ENCODE results near the gene GGT6.
"Not testable (repeated sequence)": the region's sequence is repeated elsewhere in the genome, so short reads cannot be mapped to it uniquely, and the experiment has no call there.

Gene GGT6

DNA sequence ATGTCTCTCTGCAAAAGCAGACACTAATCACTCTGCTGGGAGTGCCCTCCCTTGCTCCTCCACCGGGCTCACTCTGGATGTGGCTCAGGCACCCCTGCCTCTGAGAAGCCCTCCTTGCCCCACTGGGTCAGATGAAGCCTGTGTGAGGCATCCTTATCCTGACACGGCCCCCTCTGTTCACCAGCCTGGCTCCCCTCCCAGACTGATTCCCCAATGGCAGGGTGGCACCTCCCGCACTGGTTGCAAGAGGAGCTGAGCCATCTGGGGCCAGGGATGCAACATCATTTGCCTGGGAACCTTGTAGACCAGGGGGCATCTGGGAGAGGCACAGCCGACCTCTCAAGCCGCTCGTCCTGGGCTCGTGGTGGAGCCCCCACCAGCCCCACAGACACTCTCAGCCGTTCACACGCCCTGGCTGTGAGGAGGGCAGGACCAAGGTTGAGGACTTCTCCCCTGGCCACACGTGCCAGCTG lies 30.6 kb upstream of the GGT6 start:
- DNase-seq = no peak

DNA sequence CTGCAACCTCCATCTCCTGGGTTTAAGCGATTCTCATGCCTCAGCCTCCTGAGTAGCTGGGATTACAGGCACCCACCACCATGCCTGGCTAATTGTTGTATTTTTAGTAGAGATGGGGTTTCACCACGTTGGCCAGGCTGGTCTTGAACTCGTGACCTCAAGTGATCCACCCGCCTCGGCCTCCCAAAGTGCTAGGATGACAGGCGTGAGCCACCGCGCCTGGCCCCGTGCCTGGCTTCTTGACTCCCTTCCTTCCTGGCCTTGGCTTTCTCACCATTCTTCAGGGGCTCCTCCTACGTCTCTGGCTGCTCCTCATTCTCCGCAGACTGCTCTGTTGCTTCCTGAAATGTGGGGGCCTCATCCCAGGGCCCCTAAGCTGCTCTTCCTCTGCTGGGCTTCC lies 29.7 kb upstream of the GGT6 start:
- not testable (repeated sequence) for DNase-seq

DNA sequence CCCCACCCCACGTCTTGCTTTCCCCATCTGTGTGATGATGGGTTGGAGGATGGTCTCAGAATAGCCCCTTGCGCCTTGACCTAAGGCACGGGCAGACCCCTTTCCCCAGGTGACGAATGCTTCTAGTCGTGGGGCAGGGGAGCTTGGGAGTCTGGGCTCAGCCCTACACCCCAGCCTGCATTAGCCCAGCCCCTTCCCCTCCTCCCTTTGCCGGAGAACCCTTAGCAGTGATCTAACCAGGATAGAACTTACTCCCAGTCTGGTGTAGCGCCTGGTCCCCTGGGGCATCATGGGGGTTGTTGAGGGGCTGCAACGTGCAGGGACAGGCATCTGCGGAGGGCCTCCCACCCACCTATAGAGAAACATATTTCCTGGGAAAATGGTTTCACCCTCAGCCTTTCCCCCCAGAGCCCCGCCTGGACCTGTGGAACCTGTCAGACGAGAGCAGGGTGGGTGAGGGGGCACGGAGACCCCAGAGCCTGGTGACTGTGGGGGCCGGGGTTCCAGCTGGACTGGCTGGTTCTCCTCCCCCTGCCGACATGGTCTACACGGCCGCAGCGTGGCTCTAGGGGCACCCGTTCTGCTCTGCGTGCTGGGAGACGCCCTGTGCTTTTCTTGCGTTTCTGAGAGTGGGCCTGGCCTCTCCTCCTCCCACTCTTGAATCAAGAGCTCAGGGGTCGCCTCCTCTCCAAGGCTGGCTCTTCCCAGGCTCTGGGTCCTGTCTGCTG lies 28.7 kb upstream of the GGT6 start:
- no peak for DNase-seq

DNA sequence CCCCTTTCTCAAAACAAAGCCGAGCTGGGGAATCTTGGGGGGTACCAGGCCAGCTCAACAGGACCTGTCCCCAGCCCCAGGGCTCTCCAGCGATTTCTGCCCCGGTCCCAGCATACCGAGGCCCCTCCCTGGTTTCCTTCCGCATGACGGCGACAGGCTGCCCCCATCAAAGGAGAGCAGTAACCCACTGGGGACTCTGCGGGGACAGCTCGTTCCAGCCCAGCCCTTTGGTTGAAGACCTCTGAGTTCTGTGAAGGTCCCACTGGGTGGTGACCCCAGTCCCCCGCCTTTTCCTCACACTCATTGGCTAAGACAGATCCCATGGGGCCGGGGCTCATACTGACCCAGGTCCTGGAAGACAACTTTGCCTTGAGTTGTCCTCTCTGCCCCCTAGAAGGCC lies 28.0 kb upstream of the GGT6 start:
- no peak for DNase-seq

DNA sequence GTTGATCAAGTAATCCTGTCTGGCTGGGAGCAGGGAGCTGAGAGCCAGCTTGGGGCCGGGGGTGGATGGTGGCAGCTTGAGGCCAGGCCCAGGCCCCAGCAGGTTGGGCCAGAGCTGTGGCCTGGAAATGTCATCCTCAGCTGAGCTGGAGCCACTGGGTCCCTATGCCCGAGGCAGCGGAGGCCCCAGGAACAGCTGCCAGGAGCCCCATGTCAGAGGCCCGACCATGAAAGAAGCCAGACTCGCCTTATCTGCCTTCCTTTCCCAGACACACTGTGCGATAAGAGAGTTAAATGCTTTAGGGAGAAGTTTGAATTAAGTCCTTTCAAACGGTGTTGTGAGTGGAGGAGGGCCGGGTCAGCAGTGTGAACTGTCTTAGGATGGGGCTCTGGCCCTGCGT lies 27.4 kb upstream of the GGT6 start:
- DNase-seq = no peak

DNA sequence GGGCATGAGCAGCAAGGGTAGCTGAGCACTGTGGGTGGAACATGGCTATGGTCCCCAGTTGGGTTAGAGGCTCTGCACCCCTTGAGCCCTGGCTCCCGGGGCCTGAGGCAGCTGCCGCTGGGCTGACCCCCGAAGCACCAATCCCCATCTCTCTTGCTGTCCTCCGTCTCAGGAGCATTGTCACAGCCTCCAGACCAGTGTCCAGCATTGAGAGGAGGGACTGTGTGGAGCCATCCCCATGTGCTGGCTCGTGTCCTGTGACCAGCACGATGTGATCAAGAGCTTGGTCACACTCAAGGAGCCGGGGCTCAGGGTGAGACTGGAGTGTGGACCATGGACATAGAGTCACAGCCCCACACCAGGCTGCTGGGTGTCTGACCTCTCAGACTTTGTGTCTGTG lies 26.8 kb upstream of the GGT6 start:
- no peak for DNase-seq

DNA sequence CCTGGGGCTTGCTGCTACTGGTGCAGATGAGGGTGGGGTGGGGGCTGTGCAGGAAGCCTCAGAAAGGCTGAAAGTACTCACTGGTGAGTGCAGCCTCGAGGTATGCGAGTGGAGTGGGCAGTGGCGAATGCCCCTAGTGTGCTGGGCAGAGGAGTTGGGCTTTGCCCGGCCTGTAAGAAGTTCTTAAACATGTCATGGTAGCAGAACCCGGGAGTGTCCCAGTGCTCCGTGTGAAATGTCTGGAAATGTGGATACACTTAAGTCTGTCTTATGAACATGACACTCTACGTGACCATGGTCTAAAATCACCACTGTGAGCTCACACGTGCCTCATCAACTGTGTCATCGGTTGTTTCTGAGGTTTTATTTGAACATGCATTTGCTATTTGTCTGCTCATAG lies 25.7 kb upstream of the GGT6 start:
- DNase-seq = no peak

DNA sequence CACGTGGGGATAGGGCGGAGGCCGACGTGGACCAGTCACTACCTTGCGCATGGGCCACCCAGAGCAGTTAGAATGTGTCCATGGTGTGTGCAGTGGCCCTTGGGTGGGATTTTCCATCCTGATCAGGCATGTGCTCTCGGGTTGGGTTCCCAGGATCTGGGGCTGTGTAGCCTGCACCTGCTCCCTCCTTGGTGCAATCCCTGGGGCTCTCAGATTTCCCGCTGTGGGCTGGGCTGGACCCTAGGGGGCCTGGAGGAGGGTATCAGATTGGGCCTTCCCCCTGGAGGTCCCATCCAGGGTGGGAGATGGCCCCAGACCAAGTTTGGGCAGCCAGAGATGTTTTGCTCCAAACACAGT lies 25.2 kb upstream of the GGT6 start:
- DNase-seq = no peak

DNA sequence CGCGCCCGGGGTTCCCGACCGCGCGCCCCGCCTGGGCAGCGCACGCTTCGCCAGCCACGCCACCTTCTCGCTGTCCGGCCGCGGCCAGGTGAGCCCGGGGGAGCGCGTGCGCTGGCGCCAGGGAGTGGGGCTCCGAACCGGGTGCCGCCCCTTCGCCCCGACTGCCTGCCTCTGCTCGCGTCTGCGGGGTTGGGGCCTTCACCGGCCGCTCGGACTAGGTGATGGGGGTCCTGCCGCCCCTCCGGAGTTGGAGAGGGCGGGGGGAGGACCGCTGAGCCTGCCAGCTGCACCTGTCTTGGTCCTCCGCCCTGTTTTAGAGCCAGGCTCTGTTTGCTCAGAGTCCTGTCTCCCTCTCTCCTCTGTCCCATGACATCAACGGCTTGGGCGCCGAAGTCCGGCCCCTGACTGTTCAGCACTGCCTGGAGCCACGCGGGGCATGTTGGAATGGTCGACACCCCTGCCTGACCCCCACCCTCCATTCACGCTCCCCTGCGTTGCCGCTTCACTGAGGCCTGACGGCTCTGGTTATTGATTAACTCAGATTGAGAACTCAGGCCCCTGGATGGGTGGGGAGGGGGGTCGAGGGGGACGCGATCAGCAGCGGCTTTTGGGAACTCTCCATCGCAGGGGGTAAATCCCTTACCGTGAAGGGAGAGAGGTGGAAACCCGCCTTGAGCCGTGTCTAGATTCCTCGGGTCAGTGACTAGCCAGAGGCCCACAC lies 24.7 kb upstream of the GGT6 start:
- no peak for DNase-seq

DNA sequence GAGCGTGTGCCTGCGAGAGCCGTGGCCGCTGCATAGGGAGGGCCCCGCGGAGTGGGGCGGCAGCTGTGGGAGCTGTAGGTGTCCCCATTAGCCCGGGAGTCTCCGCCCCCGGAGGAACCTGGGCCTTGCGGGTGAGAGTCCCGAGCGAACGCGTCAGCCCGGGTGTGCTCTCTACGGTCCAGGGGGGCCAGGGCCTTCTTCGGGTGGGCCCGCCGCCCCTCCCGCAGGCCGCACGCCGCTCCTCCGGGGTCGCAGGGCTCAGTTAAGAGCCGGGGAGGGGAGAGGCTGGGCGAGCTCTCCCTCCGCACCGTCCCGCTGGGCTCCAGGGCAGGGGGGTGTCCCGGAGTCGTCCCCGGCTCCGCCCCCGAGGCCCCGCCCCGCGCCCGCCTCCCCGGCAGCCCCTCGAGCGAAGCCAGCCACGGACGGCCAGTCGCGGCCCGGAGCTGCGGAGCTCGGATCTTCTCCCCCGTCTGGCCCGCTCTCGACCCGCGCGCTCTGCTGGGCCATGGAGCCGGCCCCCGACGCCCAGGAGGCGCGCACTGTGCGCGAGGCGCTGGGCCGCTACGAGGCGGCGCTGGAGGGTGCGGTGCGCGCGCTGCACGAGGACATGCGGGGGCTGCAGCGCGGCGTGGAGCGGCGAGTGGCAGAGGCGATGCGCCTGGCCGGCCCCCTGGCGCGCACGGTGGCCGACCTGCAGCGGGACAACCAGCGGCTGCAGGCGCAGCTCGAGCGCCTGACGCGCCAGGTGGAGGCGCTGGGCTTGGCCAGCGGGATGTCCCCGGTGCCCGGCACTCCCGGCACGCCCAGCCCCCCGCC lies 23.9 kb upstream of the GGT6 start, which contains the start of gene SMTNL2:
TSS of gene SMTNL2 (plus strand) at position 429 of the 816 bp plus-strand sequence. CDS start at position 506, 77 bp downstream.
- no peak for DNase-seq

DNA sequence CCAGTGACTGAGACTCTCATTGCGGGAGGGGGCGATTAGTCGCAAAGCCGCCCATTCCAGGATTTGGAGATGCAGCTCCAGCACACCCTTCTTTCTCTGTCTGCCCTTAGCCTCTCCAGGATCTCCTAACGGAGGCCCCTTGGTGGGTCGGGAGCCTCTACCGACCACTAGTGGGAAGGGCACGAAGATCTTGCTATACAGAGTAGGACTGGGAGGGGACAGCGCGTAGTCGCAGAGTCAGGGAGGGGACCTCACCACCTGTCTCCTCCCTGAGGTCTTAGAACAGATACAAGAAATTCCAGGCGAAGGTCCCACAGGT lies 23.4 kb upstream of the GGT6 start:
- DNase-seq = no peak

DNA sequence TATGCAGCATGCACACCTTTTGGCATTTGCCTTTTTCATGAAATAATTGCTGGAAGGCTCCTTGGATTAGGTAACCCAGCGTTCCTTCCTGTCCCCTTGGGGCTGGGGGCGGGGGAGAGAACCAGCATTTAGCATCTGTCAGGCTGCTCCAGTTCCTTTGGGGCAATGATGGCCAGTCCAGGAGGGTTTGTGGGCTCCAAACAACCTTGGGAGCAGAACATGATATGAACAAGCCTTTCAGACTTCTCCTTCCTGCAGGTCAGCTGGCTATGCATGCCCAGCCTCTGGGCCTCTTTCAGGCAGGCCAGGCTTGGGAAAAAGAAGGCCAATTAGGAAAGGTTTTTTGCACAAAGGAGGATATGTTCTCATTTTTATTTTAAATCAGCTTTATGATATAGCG lies 22.8 kb upstream of the GGT6 start:
- no peak for DNase-seq

DNA sequence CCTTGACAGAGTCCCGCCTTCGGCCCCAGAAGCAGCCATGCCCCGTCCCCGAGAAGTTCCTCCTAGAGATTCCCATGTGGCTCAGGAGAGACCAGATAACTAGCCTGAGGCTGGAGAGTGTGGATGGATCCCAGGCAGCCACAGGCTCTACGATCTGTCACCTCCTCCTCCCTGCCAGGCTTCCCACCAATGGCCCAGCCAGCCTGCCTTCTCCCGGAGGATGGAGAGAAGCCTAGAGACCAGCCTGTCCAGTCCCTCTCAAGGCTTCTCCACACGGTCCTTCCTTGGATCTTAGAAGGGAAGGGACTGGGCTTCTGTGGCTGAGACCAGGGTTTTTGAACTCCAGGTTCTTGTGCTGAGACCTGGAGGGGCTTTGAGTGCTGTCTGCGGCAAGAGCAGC lies 22.3 kb upstream of the GGT6 start:
- no peak for DNase-seq

DNA sequence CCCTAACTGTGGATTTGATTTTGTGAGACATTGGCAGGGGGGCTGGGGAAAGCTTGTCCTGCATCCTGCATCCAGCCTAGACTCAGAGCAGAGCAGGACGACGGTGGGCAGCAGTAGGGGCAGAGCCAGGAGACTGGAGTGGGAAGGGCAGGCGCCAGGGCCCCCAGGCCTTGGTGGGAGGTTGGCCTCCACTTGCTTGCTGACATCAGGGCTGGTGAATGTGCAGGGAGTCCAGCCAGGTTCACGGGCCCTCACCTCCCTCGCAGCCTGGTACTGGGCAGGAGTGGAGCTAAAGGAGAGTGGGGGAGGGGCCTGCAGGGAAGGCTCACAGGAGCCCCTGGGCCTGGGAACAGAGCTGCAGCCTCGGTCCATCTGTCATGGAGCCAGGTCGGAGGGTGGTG lies 21.7 kb upstream of the GGT6 start:
- no peak for DNase-seq

DNA sequence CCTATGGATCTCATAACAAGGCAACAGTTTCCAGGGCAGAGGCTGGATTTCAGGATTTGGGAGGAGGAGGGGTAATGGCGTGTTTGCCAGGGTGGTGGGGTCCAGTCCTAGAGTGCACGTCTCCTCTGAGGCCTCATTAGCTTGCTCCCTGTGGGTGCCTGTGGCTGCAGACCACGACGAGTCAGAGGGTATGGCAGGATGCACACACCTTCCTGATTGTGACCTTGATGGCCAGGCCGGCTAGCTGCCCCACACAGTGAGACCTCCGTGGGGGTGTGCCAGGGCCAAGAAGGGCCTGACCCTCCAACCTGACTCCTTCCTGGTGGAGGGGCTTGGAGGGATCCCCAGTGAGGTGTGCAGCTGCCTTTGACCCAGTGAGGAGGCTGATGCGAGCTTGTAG lies 19.9 kb upstream of the GGT6 start:
- DNase-seq = no peak

DNA sequence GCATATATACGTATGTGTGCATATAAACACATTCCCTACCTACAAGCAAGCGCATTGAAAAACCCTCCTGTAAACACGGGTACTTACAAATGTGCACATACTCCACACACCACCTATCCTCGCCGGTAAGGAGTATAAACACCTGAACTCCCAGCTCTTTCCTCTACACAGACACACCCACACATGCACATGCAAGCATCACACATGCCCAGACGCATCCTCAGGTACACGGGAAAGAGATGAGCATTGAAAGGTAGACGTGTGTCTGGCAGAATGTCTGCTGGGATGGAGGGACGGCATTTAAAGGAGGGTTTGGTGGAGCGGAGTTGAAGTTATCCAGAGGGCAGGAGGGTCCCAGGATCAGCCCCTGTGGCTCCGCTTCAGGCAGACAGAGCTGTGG lies 19.3 kb upstream of the GGT6 start:
- no peak for DNase-seq

DNA sequence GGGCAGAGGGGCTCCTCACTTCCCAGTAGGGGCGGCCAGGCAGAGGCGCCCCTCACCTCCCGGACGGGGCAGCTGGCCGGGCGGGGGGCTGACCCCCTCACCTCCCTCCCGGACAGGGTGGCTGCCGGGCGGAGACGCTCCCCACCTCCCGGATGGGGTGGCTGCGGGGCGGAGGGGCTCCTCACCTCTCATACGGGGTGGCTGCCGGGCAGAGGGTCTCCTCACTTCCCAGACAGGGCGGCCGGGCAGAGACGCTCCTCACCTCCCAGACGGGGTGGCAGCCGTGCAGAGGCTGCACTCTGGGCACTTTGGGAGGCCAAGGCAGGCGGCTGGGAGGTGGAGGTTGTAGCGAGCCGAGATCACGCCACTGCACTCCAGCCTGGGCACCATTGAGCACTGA lies 18.0 kb upstream of the GGT6 start:
- DNase-seq = not testable (repeated sequence)

DNA sequence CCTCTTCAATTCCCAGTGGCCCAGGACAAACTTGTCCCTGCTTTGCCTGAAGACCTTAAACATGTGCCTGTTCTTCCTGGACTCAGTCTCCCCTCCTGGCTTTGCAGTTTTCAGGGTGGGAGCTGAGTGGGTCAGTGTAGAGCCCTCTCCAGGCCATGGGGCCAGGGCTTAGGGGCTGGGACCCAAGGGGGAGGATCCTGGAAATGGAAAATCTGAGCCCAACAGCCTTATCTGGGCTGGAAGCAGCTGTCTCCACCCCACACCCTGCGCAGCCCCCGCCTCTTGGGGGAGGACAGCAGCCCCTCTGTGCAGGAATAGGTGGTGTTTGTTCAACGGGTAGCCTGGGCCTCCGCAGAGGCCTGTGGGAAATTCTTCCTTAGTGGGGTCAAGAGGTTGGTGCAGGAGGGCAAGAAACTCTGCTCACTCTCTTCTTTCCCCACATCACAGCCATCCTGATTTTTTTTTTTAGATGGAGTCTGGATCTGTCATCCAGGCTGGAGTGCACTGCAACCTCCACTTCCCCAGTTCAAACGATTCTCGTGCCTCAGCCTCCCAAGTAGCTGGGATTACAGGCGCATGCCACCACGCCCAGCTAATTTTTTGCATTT lies 17.1 kb upstream of the GGT6 start:
- no peak for DNase-seq

DNA sequence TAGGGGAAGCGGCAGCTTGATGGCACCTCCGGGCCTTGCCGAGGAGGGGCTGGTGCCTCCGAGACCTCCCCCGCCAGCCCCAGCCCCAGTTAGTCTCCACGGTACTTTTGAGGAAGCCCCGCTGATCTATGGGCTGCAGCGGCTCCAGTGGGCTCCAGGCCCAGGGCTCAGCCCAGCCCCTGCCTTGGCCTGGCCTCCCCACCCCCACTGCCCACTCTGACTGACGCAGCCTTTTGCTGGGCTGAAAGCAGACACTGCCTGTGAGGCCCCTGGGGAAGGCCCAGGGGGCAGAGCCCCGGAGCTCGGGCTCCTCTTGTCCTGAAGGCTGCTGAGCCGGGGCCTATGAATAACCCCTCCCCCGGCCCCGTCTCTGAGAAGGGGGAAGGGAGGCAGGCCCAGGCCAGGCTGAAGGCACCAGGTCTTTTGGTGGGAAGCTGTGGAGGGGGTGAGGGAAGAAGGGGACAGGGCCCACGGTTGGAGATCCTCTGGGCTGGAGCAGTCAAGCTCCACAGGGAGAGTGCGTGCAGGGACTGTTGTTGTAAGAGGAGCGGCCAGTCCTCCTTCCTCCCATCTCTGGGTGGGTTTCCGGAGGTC lies 16.4 kb upstream of the GGT6 start:
- no peak for DNase-seq

DNA sequence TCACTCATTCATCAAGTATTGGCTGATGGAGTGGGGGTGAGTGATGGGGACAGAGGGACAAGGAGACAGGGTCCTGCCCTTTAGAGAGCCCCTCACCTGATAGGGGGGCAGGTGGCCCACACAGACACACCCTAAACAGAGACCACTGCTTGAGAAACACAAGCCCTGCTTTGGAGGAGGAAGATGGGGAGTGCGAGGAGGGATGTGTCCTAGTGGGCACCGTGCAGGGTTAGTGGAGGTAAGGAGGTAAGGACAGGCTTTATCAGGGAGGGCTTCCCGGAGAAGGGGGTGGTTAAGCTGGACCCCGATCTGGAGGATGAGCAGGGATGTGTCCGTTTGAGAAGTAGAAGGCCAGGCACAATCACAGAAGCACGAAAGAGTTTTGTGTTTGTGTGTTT lies 15.8 kb upstream of the GGT6 start:
- DNase-seq = no peak

DNA sequence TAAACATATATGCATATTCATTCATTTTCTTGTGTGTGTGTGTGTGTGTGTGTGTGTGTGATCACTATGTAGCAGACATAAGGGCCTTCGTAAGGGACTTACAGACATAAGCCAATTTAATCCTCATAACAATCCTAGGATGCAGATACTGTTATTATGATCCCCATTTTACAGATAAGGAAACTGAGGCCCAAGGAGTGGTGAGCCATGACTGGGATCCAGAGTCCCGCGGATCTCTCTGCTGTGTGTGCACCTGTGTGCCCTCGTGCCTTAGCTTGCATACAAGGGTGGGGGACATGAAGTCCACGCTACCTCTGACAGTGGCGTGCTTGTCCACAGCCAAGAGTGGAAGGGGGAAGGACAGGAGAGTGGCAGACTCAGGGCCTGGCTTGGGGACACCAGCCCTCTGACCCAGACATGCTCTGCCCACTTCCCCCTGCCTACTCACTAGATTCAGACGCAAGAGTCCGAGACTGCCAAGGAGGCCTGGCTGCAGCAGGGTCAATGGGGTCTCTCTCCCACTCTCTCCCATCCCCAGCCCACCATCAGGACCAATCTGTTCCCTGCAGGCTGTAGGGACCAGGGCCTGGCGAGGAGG lies 14.2 kb upstream of the GGT6 start:
- no peak for DNase-seq

DNA sequence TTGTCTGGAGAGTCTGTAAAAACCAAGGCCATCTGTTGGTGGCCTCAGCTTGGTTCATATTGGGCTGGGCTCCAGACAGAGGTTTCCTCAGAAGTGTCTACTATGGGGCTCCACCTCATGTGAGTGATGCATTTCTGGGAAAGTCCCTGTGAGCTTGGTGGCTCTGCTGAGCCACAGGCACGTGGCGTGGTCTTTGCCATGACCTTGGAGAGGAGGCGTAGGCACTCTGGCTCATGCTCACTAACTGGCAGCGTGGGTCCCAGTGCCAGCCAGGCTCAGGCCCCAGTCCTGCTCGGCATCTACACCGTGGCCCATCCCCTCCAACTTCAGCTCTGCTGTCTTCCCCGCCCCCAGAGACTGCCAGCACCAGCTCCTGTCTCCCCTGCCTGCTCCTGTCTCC lies 13.3 kb upstream of the GGT6 start:
- DNase-seq = peak; percentile 9

DNA sequence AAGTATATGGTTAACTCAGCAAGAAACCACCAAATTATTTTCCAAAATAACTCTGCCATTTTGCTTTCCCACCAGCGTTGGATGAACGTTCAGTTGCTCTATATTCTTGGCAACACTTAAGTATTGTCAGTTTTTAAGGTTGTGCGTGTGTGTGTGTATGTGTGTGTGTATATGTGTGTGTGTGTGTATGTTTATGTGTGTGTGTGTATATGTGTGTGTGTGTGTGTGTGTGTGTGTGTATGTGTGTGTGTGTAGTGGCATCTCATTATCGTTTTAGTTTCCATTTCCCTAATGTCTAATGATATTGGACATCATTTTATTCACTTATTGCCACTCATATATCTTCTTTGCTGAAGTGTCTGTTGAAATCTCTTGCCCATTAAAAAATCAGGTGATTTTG lies 12.7 kb upstream of the GGT6 start:
- DNase-seq = no peak

Data from activated effector memory CD4-positive, alpha-beta T cell treated with Interleukin-2 at 50 U/mL for 16 hours (primary cell).